Measurements from ENCODE around the gene NKIRAS1.

DNA sequence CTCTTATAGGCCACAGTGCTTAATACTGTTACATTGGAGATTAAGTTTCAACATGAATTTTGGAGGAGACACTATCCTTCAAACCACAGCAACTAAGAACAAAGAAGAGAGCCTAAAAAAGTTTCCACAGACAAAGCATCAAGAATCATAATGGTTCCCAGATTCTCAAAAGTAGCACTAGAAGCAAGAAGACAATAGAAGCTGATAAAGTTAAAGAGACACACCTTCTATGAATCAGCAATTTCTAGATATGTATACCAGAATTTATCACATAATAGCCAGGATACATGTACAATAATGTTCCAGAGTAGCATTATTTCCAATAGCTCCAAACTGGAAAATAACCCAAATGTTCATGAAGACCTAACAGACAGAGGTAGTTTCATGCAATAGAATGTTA, 12.2 kb downstream of the NKIRAS1 start:
- TF ChIP-seq POLR2A (IDR thresholded peaks at IDR 0.05) (no peak), EP300 (IDR thresholded peaks at IDR 0.05) (no peak)
- TF ChIP-seq, protein P1, sequence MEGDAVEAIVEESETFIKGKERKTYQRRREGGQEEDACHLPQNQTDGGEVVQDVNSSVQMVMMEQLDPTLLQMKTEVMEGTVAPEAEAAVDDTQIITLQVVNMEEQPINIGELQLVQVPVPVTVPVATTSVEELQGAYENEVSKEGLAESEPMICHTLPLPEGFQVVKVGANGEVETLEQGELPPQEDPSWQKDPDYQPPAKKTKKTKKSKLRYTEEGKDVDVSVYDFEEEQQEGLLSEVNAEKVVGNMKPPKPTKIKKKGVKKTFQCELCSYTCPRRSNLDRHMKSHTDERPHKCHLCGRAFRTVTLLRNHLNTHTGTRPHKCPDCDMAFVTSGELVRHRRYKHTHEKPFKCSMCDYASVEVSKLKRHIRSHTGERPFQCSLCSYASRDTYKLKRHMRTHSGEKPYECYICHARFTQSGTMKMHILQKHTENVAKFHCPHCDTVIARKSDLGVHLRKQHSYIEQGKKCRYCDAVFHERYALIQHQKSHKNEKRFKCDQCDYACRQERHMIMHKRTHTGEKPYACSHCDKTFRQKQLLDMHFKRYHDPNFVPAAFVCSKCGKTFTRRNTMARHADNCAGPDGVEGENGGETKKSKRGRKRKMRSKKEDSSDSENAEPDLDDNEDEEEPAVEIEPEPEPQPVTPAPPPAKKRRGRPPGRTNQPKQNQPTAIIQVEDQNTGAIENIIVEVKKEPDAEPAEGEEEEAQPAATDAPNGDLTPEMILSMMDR (IDR thresholded peaks at IDR 0.05): no peak

All from gastroesophageal sphincter (tissue), 3 donors.